Ishikawa (cell line): ENCODE measurements around the gene CDKN2B-AS1.

ENCODE experiments used
- CEBPB ChIP-seq: IDR thresholded peaks from 2 replicates; pipeline ENCODE4 v1.6.1; 2012
- EP300 ChIP-seq: IDR thresholded peaks from 2 replicates; pipeline ENCODE4 v1.6.1; 2012; ENCODE audit warnings: borderline replicate concordance
- MAX ChIP-seq: IDR thresholded peaks from 2 replicates; pipeline ENCODE4 v1.6.1; 2012
- REST ChIP-seq: IDR thresholded peaks from 2 replicates; pipeline ENCODE4 v1.6.1; 2012; ENCODE audit warnings: low read depth, mild to moderate bottlenecking
- TAF1 ChIP-seq: IDR thresholded peaks from 2 replicates; pipeline ENCODE4 v1.6.1; 2012; ENCODE audit warnings: low read depth, mild to moderate bottlenecking
- USF1 ChIP-seq: IDR thresholded peaks from 2 replicates; pipeline ENCODE4 v1.6.1; 2012
- YY1 ChIP-seq: IDR thresholded peaks from 2 replicates; pipeline ENCODE4 v1.6.1; 2012; ENCODE audit warnings: low read depth

GRCh38 chr9:21983561-21983935 lies 11.0 kb upstream of the CDKN2B-AS1 start:
- TF ChIP-seq EP300 (no peak), USF1 (no peak), TAF1 (no peak), CEBPB (no peak), MAX (no peak), REST (no peak), YY1 (no peak)
